NCI-H2029 (cell line): ENCODE data around the gene DMRT1.
A peak's percentile ranks its signal among the peaks of the same experiment; 100 is the strongest.
"Not testable (repeated sequence)": the region's sequence is repeated elsewhere in the genome, so short reads cannot be mapped to it uniquely, and the experiment has no call there.

ENCODE experiments used
- DNase-seq: peaks from one replicate; lab custom pipeline; 2025; lab: John Stamatoyannopoulos, UW

DMRT1 gene

GRCh38 chr9:998299-999110 is 157.0 kb downstream of the DMRT1 start:
- DNase-seq, result not testable (repeated sequence)

- no peak for DNase-seq
These were observed 160.3 kb downstream of the DMRT1 start for GRCh38 chr9:1001838-1002237.

- DNase-seq, result no peak
These were observed 161.2 kb downstream of the DMRT1 start for GRCh38 chr9:1002678-1003077.

- no peak for DNase-seq
These were observed 163.7 kb downstream of the DMRT1 start for GRCh38 chr9:1005043-1005667.

GRCh38 chr9:1007312-1007711 is 165.8 kb downstream of the DMRT1 start:
- no peak for DNase-seq

- DNase-seq, result no peak
These were observed 166.7 kb downstream of the DMRT1 start for GRCh38 chr9:1008216-1008615.

- peak; percentile 42 for DNase-seq
These were observed 167.7 kb downstream of the DMRT1 start for GRCh38 chr9:1009101-1009707.

GRCh38 chr9:1013021-1013420 is 171.5 kb downstream of the DMRT1 start:
- DNase-seq, result no peak

GRCh38 chr9:1014225-1014624 is 172.7 kb downstream of the DMRT1 start:
- no peak for DNase-seq

- DNase-seq, result no peak
These were observed 173.1 kb downstream of the DMRT1 start for GRCh38 chr9:1014640-1015039.

- DNase-seq, result no peak
These were observed 176.6 kb downstream of the DMRT1 start for GRCh38 chr9:1018121-1018520.
